Panc1 (cell line): ENCODE measurements around the gene AGPAT3. TPM values are rescaled to one million over a fixed set of nuclear protein-coding genes. Genes with fewer than 3 reads are reported as not detected.

ENCODE experiments used
- ATAC-seq: fragments of 200-7000 bp; cut with Tn5 transposase; 2 replicates; pipeline ENCODE4 v1.9.1; 2020; ENCODE audit warnings: mild to moderate bottlenecking, moderate library complexity
- BruUV-seq: library from RNA; stranded (reverse); fragments of 400-500 nt; replicated peaks from 2 replicates; lab custom pipeline; 2021; lab: Mats Ljungman, UMichigan
- CTCF ChIA-PET: fragments of 300-600 bp; sonication (Branson Sonifier 250); formaldehyde crosslinking; loops from one replicate; lab custom pipeline; 2022; ENCODE audit warnings: antibody characterized with exemption; lab: Charles Lee
- POLR2A ChIA-PET: fragments of 300-600 bp; sonication (Branson Sonifier 250); formaldehyde crosslinking; loops from one replicate; lab custom pipeline; 2022; ENCODE audit warnings: antibody characterized with exemption; lab: Charles Lee
- DNase-seq: peaks from one replicate; pipeline ENCODE4 v3.0.0-alpha.2; 2010; ENCODE audit warnings: low read depth, low spot score
- H3K27ac ChIP-seq: 2 replicates; pipeline ENCODE4 v1.5.1; 2011; ENCODE audit warnings: mild to moderate bottlenecking, low read length, inconsistent platforms
- H3K27me3 ChIP-seq: fragments of 200-500 bp; sonication (Bioruptor generic); 2 replicates; pipeline ENCODE4 v1.6.0; 2014; ENCODE audit warnings: low read length, inconsistent platforms; ENCODE audit not compliant: control insufficient read depth, insufficient read depth
- H3K36me3 ChIP-seq: fragments of 200-500 bp; sonication (Bioruptor generic); 2 replicates; pipeline ENCODE4 v1.5.1; 2014; ENCODE audit warnings: inconsistent platforms, mild to moderate bottlenecking, low read length, moderate library complexity; ENCODE audit not compliant: control insufficient read depth, insufficient read depth
- H3K4me1 ChIP-seq: 2 replicates; pipeline ENCODE4 v1.5.1; 2011; ENCODE audit warnings: inconsistent platforms, mild to moderate bottlenecking, low read length, moderate library complexity; ENCODE audit not compliant: control insufficient read depth, insufficient read depth
- H3K4me3 ChIP-seq, 2 experiments: 2 replicates each; pipeline ENCODE4 v1.5.1; 2011 to 2012; ENCODE audit warnings: low read depth in 2 of 2, low read length in 2 of 2, mild to moderate bottlenecking in 2 of 2, inconsistent platforms in 1 of 2, moderate library complexity in 1 of 2
- H3K9me3 ChIP-seq: fragments of 200-500 bp; sonication (Bioruptor generic); 2 replicates; pipeline ENCODE4 v1.5.1; 2014; ENCODE audit warnings: low read depth, mild to moderate bottlenecking, inconsistent platforms, low read length, moderate library complexity; ENCODE audit not compliant: control insufficient read depth, insufficient read depth
- CTCF ChIP-seq: fragments of 450-650 bp; IDR thresholded peaks from 2 replicates; pipeline ENCODE4 v1.5.1; 2017; ENCODE audit warnings: mild to moderate bottlenecking
- POLR2AphosphoS5 ChIP-seq: IDR thresholded peaks from 2 replicates; pipeline ENCODE4 v1.6.1; 2012; ENCODE audit warnings: mild to moderate bottlenecking, low read depth, low read length, moderate library complexity
- REST ChIP-seq, 2 experiments: IDR thresholded peaks; 2 replicates each; pipeline ENCODE4 v1.6.1; 2011 to 2012; ENCODE audit warnings: low read depth in 2 of 2, control low read depth in 1 of 2, low read length in 1 of 2, mild to moderate bottlenecking in 1 of 2, moderate library complexity in 1 of 2; ENCODE audit not compliant: insufficient read depth in 1 of 2
- SIN3A ChIP-seq: IDR thresholded peaks from 2 replicates; pipeline ENCODE4 v1.6.1; 2012; ENCODE audit warnings: low read depth, mild to moderate bottlenecking, low read length, moderate library complexity, borderline replicate concordance; ENCODE audit not compliant: insufficient read depth
- TCF7L2 ChIP-seq: IDR thresholded peaks from 2 replicates; pipeline ENCODE4 v1.6.1; 2011; ENCODE audit warnings: mild to moderate bottlenecking, low read depth, low read length, inconsistent platforms
- in situ Hi-C: cut with HindIII; loops from 2 replicates; pipeline ENCODE4 v1.10.0; 2016; ENCODE audit warnings: low sequenced_read_pairs, low pct_unique_long_range_greater_than_20kb
- intact Hi-C: fragments of 100-400 bp; cut with micrococcal nuclease; formaldehyde crosslinking; loops from one replicate; pipeline ENCODE4 v1.10.0; 2022; ENCODE audit not compliant: unreplicated experiment
- total RNA-seq: library from RNA; stranded (reverse); gene quantifications from one replicate; pipeline ENCODE4 v1.2.1, GENCODE V29; 2021; ENCODE audit not compliant: unreplicated experiment

AGPAT3 gene
- total RNA-seq, 1 experiment from 2014 or later = 40.1 TPM

GRCh38 chr21:43881935-43882334 lies 16.9 kb downstream of the AGPAT3 start:
- H3K27ac ChIP-seq = no peak overlapping the region
- BruUV-seq = no TSS peak
- ATAC-seq (no peak), DNase-seq (no peak)
- intact Hi-C loops (no loop called here), in situ Hi-C loops (no loop called here)
- no peaks in the 10 kb centered on the region for H3K27me3 ChIP-seq
- ChIA-PET CTCF (no interaction called here), POLR2A (no interaction called here)
- H3K4me1 ChIP-seq = no peaks in the 10 kb centered on the region; the same call in 1 of the 2 replicates
- TF ChIP-seq TCF7L2 = no peak
- TF ChIP-seq SIN3A = no peak
- no peak for TF ChIP-seq REST (IDR thresholded peaks at IDR 0.05; ENCODE audit: insufficient read depth in 1 of 2, low read depth in 2 of 2, low read length in 1 of 2)
- TF ChIP-seq POLR2AphosphoS5 = no peak
- no peak for TF ChIP-seq CTCF
- H3K4me3 ChIP-seq = no peak overlapping the region
- H3K36me3 ChIP-seq = no peaks in the 10 kb centered on the region
- no peaks in the 10 kb centered on the region for H3K9me3 ChIP-seq

GRCh38 chr21:43882952-43883545 lies 18.0 kb downstream of the AGPAT3 start:
- TF ChIP-seq POLR2AphosphoS5 (no peak), TCF7L2 (no peak), CTCF (no peak), SIN3A (no peak), REST (IDR thresholded peaks at IDR 0.05; ENCODE audit: insufficient read depth in 1 of 2, low read depth in 2 of 2, low read length in 1 of 2) (no peak)
- DNase-seq = no peak
- ChIA-PET POLR2A (no interaction called here), CTCF (no interaction called here)
- Histone ChIP-seq H3K27ac (no peak overlapping the region), H3K36me3 (no peaks in the 10 kb centered on the region), H3K4me3 (no peak overlapping the region), H3K27me3 (no peaks in the 10 kb centered on the region), H3K4me1 (no peaks in the 10 kb centered on the region; the same call in 1 of the 2 replicates), H3K9me3 (no peaks in the 10 kb centered on the region)
- ATAC-seq = no peak; the same call in 1 of the 2 replicates
- intact Hi-C loops (no loop called here), in situ Hi-C loops (no loop called here)
- no TSS peak for BruUV-seq
